Measurements from ENCODE around the gene OAS3.

DNA sequence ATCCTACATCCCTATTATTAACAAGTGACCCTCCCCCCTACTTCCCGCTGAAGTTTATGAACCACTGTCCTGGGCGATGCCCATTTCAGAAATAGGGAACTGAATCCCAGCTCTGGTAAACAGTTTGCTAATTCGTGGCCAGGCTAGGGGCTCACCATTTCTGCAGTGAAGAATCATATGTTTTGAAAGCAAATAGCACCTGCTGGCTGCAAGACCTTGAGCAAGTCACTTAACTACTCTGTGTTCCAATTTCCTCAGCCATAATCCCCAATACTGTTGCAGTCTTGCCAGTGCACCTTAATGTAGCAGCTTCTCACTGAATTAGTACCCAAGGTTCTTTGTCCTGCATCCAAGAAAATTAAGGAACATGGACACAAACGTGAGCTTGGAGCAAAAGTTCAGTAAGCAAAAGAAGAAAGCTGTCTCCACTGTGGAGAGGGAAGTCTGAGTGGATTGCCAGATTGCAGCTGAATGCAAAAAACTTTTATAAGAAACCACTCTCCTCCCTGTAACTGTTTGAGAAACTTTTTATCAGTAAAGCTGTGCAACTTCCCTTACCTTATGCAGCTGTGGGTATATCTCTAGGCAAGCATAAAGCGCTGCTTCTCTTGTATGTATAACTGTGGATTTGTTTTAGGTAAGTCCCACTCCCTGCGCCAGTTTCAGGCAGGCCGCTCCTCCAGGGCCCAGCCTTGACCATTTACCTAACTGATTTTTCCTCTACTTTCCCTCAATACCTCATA, 30.7 kb upstream of the OAS3 start:
- TF ChIP-seq RELA (IDR thresholded peaks at IDR 0.05; ENCODE audit: borderline replicate concordance, partially characterized antibody) (no peak), FOXK2 (IDR thresholded peaks at IDR 0.05) (no peak), POLR2AphosphoS2 (IDR thresholded peaks at IDR 0.05; ENCODE audit: low read depth, low read length) (no peak), POLR2A (IDR thresholded peaks at IDR 0.05; ENCODE audit: low read depth, low read length) (no peak), PML (IDR thresholded peaks at IDR 0.05; ENCODE audit: low read length) (no peak; the same call in 1 of the 2 replicates), SP1 (IDR thresholded peaks at IDR 0.05; ENCODE audit: low read depth, low read length) (no peak), CHD2 (IDR thresholded peaks at IDR 0.05; ENCODE audit: borderline replicate concordance, low read depth, low read length) (no peak)
- TF ChIP-seq, protein P1, sequence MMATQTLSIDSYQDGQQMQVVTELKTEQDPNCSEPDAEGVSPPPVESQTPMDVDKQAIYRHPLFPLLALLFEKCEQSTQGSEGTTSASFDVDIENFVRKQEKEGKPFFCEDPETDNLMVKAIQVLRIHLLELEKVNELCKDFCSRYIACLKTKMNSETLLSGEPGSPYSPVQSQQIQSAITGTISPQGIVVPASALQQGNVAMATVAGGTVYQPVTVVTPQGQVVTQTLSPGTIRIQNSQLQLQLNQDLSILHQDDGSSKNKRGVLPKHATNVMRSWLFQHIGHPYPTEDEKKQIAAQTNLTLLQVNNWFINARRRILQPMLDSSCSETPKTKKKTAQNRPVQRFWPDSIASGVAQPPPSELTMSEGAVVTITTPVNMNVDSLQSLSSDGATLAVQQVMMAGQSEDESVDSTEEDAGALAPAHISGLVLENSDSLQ (IDR thresholded peaks at IDR 0.05), result no peak
- TF ChIP-seq, protein P2, sequence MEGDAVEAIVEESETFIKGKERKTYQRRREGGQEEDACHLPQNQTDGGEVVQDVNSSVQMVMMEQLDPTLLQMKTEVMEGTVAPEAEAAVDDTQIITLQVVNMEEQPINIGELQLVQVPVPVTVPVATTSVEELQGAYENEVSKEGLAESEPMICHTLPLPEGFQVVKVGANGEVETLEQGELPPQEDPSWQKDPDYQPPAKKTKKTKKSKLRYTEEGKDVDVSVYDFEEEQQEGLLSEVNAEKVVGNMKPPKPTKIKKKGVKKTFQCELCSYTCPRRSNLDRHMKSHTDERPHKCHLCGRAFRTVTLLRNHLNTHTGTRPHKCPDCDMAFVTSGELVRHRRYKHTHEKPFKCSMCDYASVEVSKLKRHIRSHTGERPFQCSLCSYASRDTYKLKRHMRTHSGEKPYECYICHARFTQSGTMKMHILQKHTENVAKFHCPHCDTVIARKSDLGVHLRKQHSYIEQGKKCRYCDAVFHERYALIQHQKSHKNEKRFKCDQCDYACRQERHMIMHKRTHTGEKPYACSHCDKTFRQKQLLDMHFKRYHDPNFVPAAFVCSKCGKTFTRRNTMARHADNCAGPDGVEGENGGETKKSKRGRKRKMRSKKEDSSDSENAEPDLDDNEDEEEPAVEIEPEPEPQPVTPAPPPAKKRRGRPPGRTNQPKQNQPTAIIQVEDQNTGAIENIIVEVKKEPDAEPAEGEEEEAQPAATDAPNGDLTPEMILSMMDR (IDR thresholded peaks at IDR 0.05 in 2 of 3, conservative IDR thresholded peaks at IDR 0.05 in 1 of 3; ENCODE audit: control insufficient read depth in 2 of 3, extremely low read depth in 1 of 3, insufficient read depth in 1 of 3, low read depth in 3 of 3, low read length in 3 of 3), result no peak; a peak in 1 of 6 replicates
- TF ChIP-seq, protein P3, sequence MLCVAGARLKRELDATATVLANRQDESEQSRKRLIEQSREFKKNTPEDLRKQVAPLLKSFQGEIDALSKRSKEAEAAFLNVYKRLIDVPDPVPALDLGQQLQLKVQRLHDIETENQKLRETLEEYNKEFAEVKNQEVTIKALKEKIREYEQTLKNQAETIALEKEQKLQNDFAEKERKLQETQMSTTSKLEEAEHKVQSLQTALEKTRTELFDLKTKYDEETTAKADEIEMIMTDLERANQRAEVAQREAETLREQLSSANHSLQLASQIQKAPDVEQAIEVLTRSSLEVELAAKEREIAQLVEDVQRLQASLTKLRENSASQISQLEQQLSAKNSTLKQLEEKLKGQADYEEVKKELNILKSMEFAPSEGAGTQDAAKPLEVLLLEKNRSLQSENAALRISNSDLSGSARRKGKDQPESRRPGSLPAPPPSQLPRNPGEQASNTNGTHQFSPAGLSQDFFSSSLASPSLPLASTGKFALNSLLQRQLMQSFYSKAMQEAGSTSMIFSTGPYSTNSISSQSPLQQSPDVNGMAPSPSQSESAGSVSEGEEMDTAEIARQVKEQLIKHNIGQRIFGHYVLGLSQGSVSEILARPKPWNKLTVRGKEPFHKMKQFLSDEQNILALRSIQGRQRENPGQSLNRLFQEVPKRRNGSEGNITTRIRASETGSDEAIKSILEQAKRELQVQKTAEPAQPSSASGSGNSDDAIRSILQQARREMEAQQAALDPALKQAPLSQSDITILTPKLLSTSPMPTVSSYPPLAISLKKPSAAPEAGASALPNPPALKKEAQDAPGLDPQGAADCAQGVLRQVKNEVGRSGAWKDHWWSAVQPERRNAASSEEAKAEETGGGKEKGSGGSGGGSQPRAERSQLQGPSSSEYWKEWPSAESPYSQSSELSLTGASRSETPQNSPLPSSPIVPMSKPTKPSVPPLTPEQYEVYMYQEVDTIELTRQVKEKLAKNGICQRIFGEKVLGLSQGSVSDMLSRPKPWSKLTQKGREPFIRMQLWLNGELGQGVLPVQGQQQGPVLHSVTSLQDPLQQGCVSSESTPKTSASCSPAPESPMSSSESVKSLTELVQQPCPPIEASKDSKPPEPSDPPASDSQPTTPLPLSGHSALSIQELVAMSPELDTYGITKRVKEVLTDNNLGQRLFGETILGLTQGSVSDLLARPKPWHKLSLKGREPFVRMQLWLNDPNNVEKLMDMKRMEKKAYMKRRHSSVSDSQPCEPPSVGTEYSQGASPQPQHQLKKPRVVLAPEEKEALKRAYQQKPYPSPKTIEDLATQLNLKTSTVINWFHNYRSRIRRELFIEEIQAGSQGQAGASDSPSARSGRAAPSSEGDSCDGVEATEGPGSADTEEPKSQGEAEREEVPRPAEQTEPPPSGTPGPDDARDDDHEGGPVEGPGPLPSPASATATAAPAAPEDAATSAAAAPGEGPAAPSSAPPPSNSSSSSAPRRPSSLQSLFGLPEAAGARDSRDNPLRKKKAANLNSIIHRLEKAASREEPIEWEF (IDR thresholded peaks at IDR 0.05; ENCODE audit: insufficient replicate concordance, low read depth, low read length), result peak; percentile 11
